Measurements from ENCODE around the gene NSD1.
"Not testable (repeated sequence)": the region's sequence is repeated elsewhere in the genome, so short reads cannot be mapped to it uniquely, and the experiment has no call there.

Gene NSD1

DNA sequence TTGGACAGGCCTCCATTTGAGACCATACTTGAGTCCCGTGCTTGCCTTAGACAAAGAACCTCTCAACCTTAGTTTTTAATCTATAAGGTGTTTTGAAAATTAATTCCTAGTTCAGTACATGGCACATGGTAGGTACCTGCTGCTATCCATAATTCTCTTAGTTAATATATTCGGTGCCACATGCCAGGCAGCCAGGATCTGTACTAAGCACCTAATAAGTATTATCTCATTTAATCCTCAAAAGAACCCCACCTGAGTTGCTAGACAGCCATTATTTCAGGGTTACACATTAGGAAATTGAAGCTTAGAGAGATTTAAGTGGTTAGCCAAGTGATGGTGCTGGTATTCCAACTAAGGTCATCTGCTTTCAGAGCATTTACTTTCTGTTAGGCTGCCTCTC, 29.9 kb downstream of the NSD1 start:
- in situ Hi-C loops (cut with HindIII; ENCODE audit: low sequenced_read_pairs), result no loop called here

DNA sequence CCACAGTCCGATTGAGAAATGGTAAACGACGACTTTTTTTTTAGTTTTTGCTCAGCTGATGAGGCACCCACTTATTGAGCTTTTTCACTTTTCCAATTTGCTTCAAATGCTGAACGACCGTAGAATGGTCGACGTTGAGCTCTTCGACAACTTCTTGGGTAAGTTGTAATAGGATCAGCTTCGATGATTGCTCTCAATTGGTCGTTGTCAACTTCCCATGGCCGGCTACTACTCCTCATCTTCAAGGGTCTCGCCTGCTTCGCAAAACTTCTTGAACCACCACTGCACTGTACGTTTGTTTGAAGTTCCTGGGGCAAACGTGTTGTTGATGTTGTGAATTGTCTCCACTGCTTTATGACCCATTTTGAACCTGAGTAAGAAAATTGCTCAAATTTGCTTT, 35.7 kb downstream of the NSD1 start:
- in situ Hi-C loops (cut with HindIII; ENCODE audit: low sequenced_read_pairs), result no loop called here

DNA sequence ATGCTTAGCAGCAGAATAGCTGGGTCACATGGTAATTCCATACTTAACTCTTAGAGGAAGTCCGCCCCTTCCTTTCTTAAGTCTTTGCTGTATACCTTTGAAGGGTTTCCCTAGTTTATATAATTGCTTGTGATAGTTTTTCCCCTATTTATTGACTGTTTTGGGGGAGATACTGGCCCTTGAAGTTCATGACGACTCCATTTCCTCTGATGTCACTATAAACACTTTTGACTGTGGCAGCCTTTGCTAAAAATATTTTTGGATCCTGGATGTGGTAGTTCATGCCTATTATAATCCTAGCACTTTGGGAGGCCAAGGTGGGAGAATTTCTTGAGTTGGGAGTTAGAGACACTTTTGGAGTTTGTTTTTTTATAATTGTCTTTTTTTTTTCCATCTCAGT, 38.4 kb downstream of the NSD1 start:
- in situ Hi-C loops (cut with HindIII; ENCODE audit: low sequenced_read_pairs), result no loop called here

DNA sequence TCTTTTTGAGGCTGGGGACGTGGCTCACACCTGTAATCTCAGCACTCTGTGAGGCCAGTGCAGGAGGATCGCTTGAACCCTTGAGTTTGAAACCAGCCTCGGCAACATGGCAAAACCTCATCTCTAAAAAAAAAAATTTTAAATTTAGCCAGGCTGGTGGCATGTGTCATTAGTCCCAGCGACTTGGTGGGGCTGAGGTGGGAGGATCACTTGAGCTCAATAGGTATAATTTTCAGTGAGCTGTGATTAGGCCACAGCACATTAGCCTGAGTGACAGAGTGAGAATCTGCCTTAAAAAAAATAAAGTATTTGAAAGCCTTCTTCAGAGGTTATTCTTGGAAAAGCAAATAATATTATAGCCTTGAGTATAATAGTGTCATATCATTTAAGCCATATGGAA, 41.8 kb downstream of the NSD1 start:
- in situ Hi-C loops (cut with HindIII; ENCODE audit: low sequenced_read_pairs), result no loop called here

DNA sequence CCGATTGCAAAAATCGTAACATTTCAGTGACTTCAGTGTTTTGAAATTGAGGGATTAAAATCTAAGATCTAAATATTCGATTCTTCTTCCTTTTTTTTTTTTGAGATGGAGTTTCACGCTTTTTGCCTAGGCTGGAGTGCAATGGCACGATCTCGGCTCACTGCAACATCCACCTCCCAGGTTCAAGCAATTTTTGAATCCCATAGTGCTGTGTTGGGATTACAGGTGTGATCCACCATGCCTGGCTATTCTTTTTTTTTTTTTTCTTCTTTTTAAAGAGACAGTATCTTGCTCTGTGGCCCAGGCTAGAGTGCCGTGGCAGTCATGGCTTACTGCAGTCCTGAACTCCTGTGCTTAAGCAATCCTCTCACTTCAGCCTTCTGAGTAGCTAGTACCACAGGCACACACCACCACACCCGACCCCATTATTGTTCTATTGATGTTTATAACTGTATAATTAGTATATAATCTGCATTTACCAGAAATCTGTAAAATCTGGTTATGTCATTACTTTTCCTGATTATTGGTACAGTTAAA, 42.7 kb downstream of the NSD1 start:
- in situ Hi-C loops (cut with HindIII; ENCODE audit: low sequenced_read_pairs), result no loop called here

DNA sequence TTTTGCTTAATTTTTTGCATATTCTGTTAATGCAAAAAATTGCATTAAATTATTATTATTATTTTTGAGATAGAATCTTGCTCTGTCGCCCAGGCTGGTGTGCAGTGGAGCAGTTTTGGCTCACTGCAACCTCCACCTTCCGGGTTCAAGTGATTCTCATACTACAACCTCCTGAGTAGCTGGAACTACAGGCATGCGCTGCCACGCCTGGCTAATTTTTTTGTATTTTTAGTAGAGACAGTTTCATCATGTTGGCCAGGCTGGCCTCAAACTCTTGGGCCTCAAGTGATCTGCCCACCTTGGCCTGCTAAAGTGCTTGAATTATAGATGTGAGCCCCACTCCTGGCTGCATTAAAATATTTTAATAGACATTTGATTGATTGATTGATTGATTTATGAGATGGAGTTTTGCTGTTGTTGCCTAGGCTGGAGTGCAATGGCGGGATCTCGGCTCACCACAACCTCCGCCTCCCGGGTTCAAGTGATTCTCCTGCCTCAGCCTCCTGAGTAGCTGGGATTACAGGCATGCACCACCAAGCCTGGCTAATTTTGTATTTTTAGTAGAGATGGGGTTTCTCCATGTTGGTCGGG, 44.4 kb downstream of the NSD1 start:
- in situ Hi-C loops (cut with HindIII; ENCODE audit: low sequenced_read_pairs), result not testable (repeated sequence)

DNA sequence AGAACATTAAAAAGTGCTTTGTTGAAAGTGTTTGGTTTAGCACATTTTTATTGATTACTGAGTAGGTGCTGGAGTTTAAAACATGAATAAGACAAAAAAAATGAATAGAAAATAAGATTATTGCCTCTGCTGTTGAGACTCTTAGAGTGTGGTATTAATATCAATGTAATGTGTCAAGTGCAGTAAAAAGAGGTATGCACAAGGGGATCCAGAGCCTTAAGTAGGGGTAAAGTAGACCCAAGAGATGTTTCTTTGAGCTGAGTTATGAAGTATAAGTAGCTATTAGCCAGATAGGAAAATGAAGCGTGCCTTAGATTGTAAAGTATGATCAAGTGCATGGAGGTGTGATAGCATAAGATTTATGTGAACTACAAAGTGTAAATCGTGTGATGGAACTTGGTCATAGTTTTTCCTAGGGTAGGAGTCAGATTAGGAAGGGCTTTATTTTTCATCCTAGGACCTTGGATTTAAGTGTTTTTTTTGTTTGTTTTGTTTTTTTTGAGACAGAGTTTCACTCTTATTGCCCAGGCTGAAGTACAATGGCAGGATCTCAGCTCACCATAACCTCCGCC, 45.2 kb downstream of the NSD1 start:
- in situ Hi-C loops (cut with HindIII; ENCODE audit: low sequenced_read_pairs), result no loop called here

DNA sequence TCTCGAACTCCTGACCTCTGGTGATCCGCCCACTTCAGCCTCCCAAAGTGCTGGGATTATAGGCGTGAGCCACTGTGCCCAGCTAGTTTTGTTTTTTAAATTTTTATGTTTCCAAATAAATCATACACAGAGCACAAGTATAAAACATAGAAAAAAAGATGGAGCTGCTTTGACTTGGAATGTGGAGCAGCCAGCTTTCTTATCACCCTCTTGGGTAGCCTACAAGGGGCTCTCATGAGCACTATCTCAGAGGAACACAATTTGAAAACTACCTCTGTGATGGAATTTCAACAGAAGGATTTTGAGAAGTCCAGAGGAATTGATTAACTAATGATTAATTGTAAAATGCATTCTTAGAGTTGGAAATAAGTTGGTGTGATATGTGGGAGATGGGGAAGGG, 45.9 kb downstream of the NSD1 start:
- in situ Hi-C loops (cut with HindIII; ENCODE audit: low sequenced_read_pairs), result no loop called here

DNA sequence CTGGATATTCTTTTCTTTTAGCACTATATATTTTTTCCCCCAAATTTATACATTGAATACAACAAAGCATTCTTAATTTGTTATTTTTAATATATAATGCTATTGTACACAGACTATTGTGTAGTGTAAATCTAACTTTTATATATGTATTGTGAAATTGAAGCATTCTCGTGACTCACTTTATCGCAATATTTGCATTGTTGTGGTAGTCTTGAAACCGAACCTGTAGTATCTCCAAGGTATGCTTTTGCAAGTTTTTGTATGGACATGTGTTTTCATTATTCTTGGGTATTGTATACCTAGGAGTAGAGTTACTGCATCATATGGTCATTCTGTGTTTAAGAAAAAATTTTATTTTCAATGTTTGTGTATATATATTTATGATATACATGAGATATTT, 49.6 kb downstream of the NSD1 start:
- in situ Hi-C loops (cut with HindIII; ENCODE audit: low sequenced_read_pairs), result no loop called here

DNA sequence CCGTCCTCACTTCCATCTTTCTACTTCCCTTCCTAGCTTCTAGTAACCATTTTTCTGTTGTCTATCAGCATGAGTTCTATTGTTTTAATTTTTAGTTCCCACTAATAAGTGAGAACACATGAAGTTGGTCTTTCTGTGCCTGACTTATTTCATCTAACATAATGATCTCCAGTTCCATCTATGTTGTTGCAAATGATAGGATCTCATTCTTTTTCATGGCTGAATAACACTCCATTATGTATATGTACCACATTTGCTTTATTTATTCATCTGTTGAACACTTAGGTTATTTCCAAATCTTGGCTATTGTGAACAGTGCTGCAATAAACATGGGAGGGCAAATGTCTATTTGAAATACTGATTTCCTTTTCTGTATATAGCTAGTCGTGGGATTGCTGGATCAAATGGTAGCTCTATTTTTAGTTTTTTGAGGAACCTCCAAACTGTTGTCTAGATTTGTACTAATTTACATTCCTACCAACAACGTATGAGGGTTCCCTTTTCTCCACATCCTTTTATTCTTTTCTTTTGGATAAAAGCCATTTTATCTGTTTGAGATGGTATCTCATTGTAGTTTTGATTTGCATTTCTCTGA, 50.3 kb downstream of the NSD1 start:
- in situ Hi-C loops (cut with HindIII; ENCODE audit: low sequenced_read_pairs), result no loop called here

DNA sequence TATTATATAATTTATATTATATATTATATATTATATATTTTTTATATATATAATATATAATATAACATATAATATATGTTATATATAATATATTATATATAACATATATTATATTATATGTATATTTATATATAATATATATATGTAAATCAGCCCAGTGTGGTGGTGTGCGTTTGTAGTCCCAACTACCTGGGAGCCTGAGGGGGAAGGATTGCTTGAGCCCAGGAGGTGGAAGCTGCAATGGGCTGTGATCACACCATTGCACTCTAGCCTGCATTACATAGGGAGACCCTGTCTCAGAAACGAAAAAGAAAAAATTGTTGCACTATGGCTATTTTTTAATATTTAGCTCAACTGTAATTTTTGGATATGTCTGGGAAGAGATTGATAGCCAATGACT, 52.4 kb downstream of the NSD1 start:
- in situ Hi-C loops (cut with HindIII; ENCODE audit: low sequenced_read_pairs), result no loop called here

DNA sequence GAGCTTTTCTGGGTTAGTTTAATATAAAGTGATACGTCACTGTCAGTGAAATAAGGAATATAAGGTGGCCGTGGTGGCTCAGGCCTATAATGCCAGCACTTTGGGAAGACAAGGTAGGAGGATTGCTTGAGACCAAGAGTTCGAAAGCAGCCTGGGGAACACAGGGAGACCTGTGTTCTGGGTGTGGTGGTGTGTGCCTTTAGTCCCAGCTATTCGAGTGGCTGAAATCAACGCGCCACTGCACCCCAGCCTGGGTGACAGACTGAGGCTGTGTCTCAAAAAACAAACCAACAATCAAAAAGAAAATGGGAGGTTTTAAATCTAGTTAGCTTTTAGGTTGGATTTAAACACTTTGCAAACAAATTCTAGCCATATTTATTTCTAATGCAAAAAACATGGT, 53.1 kb downstream of the NSD1 start:
- in situ Hi-C loops (cut with HindIII; ENCODE audit: low sequenced_read_pairs), result no loop called here

DNA sequence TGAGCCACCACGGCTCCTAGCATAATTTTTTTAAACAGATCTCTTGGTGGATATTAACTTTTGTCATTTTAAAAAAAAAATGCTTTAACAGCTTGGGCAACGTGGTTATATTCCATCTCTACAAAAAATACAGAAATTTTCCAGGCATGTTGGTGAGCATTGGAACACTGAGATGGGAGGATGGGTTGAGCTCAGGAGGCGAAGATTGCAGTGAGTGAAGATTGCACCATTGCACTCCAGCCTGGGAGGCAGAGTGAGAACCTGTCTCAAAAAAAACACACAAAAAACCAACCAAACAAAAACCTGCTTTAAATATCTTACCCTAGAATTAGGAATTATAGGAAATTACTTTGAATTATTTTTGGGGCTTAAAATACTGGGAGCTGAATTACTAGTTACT, 55.2 kb downstream of the NSD1 start:
- in situ Hi-C loops (cut with HindIII; ENCODE audit: low sequenced_read_pairs), result no loop called here

DNA sequence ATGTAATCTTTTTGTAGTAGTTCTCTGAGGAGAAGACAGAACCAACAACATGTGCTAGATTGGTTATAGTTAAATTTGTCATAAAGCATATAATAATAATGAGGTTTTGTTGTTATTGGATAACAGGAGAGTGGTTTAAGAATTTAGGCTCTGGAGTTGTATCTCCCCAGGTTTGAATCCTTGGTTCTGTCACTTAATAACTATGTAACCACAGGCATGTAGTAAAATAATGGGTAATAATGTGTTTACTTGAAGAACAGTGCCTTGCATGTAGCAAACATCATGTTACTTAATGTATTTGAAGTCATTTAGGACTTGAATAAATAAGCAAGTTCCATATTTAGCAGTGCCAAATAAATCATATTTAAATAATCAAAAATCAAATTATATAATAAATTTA, 55.8 kb downstream of the NSD1 start:
- in situ Hi-C loops (cut with HindIII; ENCODE audit: low sequenced_read_pairs), result no loop called here

DNA sequence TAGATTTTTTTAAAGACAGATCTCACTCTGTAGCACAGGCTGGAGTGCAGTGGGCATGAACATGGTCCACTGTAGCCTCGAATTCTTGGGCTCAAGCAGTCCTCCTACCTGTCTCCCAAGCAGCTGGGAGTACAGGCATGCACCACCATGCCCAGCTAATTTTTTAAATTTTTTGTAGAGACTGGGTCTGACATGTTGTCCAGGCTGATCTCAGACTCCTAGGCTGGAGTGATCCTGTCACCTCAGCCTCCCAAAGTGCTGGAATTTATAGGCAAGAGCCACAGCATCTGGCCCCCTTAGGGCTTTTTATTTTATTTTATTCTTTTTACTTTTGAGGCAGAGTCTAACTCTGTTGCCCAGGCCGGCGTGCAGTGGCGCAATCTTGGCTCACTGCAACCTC, 56.4 kb downstream of the NSD1 start:
- in situ Hi-C loops (cut with HindIII; ENCODE audit: low sequenced_read_pairs), result no loop called here

DNA sequence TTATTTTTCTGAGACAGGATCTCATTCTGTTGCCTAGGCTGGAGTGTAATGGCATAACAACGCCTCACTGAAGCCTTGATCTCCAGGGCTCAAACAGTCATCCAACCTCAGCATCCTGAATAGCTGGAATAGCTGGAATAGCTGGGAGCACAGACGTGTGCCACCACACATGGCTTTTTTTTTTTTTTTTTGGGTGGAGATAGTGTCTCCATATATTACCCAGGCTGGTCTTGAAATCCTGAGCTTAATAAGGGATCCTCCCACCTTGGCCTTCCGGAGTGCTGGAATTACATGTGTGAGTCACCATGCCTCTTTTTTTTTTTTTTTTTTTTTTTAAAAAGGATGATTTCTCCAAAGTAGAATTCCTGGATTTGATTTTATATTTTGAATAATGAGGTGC, 60.7 kb downstream of the NSD1 start:
- in situ Hi-C loops (cut with HindIII; ENCODE audit: low sequenced_read_pairs), result no loop called here

DNA sequence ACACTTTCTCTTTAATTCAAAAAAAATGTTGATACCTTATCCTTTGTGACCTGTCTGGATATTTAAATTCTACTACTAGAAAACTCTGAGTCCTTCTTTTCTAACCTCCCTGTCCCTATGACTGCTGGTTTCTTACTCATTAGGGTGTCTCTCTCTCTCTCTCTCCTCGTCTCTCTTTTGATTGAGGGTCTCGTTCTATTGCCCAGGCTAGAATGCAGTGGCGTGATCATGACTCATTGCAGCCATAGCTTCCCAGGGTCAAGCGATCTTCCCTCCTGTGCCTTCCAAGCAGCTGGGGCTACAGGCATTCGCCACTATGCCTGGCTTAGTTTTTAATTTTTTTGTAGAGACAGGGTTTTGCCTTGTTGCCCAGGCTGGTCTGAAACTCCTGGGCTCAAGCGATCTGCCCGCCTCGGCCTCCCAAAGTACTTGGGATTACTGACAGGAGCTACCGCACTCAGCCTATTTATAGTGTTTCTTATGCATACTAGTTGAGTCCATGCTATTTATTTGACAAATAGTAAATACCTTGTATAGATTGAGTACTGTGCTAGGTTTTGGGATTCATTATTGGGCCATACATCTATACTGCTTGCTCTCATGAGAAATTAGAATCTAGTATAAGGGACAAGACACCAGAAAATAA, 61.9 kb downstream of the NSD1 start:
- in situ Hi-C loops (cut with HindIII; ENCODE audit: low sequenced_read_pairs), result no loop called here

DNA sequence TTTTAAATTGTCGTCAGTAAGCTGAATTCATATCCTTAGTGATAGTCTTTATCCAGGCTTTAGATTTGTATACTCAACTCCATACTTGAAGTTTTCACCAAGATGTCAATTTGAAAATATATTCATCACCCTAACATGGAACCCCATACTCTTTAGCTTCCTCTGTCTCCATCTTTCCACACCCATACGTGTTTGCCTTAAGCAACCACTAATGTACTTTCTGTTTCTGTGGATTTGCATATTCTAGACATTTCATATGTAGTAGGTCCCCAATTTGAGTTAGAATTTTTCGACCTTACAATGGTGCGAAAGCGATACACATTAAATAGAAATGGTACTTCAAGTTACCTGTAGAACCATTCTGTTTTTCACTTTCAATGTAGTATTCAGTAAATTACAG, 65.2 kb downstream of the NSD1 start:
- in situ Hi-C loops (cut with HindIII; ENCODE audit: low sequenced_read_pairs), result no loop called here

DNA sequence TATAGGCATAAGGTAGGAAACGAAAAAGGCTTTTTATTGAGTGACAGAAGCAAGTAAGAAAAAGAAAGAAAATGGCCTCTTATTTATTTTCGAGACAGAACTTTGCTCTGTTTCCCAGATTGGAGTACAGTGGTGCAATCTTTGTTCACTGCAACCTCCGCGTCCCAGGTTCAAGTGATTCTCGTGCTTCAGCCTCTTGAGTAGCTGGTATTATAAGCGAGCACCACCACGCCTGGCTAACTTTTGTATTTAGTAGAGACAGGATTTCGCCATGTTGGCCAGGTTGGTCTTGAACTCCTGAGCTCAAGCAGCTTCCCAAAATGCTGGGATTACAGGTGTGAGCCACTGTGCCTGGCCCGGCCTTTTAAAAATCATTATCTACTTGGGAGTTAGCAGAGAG, 70.7 kb downstream of the NSD1 start:
- in situ Hi-C loops (cut with HindIII; ENCODE audit: low sequenced_read_pairs), result no loop called here

DNA sequence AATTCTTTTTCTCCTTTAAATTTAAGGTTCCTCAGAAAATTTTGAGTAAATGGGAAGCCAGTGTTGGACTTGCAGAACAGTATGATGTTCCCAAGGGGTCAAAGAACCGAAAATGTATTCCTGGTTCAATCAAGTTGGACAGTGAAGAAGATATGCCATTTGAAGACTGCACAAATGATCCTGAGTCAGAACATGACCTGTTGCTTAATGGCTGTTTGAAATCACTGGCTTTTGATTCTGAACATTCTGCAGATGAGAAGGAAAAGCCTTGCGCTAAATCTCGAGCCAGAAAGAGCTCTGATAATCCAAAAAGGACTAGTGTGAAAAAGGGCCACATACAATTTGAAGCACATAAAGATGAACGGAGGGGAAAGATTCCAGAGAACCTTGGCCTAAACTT, 76.0 kb downstream of the NSD1 start:
- in situ Hi-C loops (cut with HindIII; ENCODE audit: low sequenced_read_pairs), result no loop called here

DNA sequence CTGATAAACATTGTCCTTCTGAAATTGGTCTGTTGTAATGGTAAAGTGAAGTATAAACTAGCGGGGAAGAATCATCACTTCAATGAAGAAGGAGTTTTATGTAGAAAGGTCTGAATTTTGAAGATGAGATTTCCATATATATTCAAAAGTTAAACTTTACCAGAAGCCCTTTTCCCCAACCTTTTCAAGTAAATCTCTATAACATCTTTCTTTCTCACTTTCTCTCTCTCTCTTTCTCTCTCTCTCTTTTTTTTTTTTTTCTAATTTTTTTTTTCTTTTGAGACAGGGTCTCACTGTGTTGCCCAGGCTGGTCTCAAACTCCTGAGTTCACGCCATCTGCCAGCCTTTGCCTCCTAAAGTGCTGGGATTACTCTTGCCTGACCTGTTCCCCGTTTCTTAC, 78.7 kb downstream of the NSD1 start:
- in situ Hi-C loops (cut with HindIII; ENCODE audit: low sequenced_read_pairs), result no loop called here

DNA sequence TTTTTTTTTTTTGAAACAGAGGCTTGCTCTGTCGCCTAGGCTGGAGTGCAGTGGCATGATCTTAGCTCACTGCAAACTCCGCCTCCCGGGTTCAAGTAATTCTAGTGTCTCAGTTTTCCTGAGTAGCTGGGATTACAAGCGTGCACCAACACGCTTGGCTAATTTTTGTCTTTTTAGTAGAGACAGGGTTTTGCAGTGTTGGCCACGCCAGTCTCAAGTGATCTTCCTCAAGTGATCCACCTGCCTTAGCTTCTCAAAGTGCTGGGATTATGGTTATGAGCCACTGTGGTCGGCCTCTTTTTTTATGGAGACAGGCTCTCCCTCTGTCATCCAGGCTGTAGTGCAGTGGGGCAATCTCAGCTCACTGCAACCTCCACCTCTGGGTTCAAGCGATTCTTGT, 87.0 kb downstream of the NSD1 start:
- in situ Hi-C loops (cut with HindIII; ENCODE audit: low sequenced_read_pairs), result no loop called here
